SK-N-SH treated with all-trans-retinoic acid at 6 μM for 48 hours (cell line): ENCODE results near the gene EDIL3.

Experiments used
- ATAC-seq: fragments of 200-7000 bp; cut with Tn5 transposase; 3 replicates; pipeline ENCODE4 v1.9.1; 2020; ENCODE audit warnings: mild to moderate bottlenecking, moderate library complexity
- ARNTL ChIP-seq: fragments of 450-650 bp; formaldehyde crosslinking; IDR thresholded peaks from 2 replicates; pipeline ENCODE4 v1.5.0; 2020; ENCODE audit warnings: low read depth, mild to moderate bottlenecking, moderate library complexity, borderline replicate concordance
- CSDC2 ChIP-seq: fragments of 250-450 bp; sonication (Bioruptor Pico); IDR thresholded peaks from 2 replicates; pipeline ENCODE4 v1.5.0; 2020; ENCODE audit warnings: mild to moderate bottlenecking, moderate library complexity
- ESRRG ChIP-seq: fragments of 250-450 bp; sonication (Bioruptor Pico); IDR thresholded peaks from 2 replicates; pipeline ENCODE4 v1.6.1; 2021; ENCODE audit warnings: mild to moderate bottlenecking
- GLIS3 ChIP-seq: fragments of 250-450 bp; sonication (Bioruptor Pico); IDR thresholded peaks from 2 replicates; pipeline ENCODE4 v1.5.0; 2020; ENCODE audit warnings: mild to moderate bottlenecking, moderate library complexity
- ISL1 ChIP-seq: fragments of 250-450 bp; sonication (Bioruptor Pico); IDR thresholded peaks from 2 replicates; pipeline ENCODE4 v2.1.2; 2022; ENCODE audit warnings: mild to moderate bottlenecking, moderate library complexity
- OSR1 ChIP-seq: fragments of 250-450 bp; sonication (Bioruptor Pico); IDR thresholded peaks from 2 replicates; pipeline ENCODE4 v1.8.0; 2022; ENCODE audit warnings: moderate library complexity, mild to moderate bottlenecking, inconsistent platforms
- PPARA ChIP-seq: fragments of 250-450 bp; sonication (Bioruptor Pico); IDR thresholded peaks from 2 replicates; pipeline ENCODE4 v1.5.0; 2020; ENCODE audit warnings: mild to moderate bottlenecking, borderline replicate concordance
- RARB ChIP-seq: fragments of 250-450 bp; sonication (Bioruptor Pico); IDR thresholded peaks from 2 replicates; pipeline ENCODE4 v1.8.0; 2021; ENCODE audit warnings: mild to moderate bottlenecking, moderate library complexity
- SNAI2 ChIP-seq: fragments of 250-450 bp; sonication (Bioruptor Pico); IDR thresholded peaks from 2 replicates; pipeline ENCODE4 v1.5.0; 2020; ENCODE audit warnings: mild to moderate bottlenecking, moderate library complexity
- TCF4 ChIP-seq: fragments of 250-450 bp; sonication (Bioruptor Pico); IDR thresholded peaks from 2 replicates; pipeline ENCODE4 v1.8.0; 2021; ENCODE audit warnings: mild to moderate bottlenecking, moderate library complexity, borderline replicate concordance
- TOX ChIP-seq: fragments of 250-450 bp; sonication (Bioruptor Pico); IDR thresholded peaks from 2 replicates; pipeline ENCODE4 v1.8.0; 2021; ENCODE audit warnings: mild to moderate bottlenecking, moderate library complexity, borderline replicate concordance
- ZC3H10 ChIP-seq: fragments of 250-450 bp; sonication (Bioruptor Pico); IDR thresholded peaks from 2 replicates; pipeline ENCODE4 v1.5.1; 2021; ENCODE audit warnings: mild to moderate bottlenecking, moderate library complexity
- ZFP3 ChIP-seq: fragments of 250-450 bp; sonication (Bioruptor Pico); IDR thresholded peaks from 2 replicates; pipeline ENCODE4 v1.5.0; 2020; ENCODE audit warnings: mild to moderate bottlenecking, moderate library complexity
- ZFP30 ChIP-seq: fragments of 450-650 bp; formaldehyde crosslinking; IDR thresholded peaks from 2 replicates; pipeline ENCODE4 v1.5.0; 2022; ENCODE audit warnings: mild to moderate bottlenecking, moderate library complexity
- ZNF565 ChIP-seq: fragments of 450-650 bp; formaldehyde crosslinking; conservative IDR thresholded peaks from 2 replicates; pipeline ENCODE4 v1.5.0; 2020; ENCODE audit warnings: low read depth, mild to moderate bottlenecking, moderate library complexity
- ZNF70 ChIP-seq: fragments of 450-650 bp; formaldehyde crosslinking; IDR thresholded peaks from 2 replicates; pipeline ENCODE4 v1.5.0; 2020; ENCODE audit warnings: mild to moderate bottlenecking, moderate library complexity
- ZNF8 ChIP-seq: fragments of 450-650 bp; formaldehyde crosslinking; IDR thresholded peaks from 2 replicates; pipeline ENCODE4 v1.5.0; 2020; ENCODE audit warnings: mild to moderate bottlenecking, moderate library complexity
- TF ChIP-seq, protein P1 (sequence below): fragments of 250-450 bp; sonication (Bioruptor Pico); IDR thresholded peaks from 2 replicates; pipeline ENCODE4 v1.8.0; 2020; ENCODE audit warnings: mild to moderate bottlenecking, moderate library complexity, borderline replicate concordance
- TF ChIP-seq, protein P2 (sequence below): fragments of 250-450 bp; sonication (Bioruptor Pico); IDR thresholded peaks from 2 replicates; pipeline ENCODE4 v1.5.1; 2021; ENCODE audit warnings: mild to moderate bottlenecking, moderate library complexity
- TF ChIP-seq, protein P3 (sequence below): fragments of 250-450 bp; sonication (Bioruptor Pico); IDR thresholded peaks from 2 replicates; pipeline ENCODE4 v1.5.0; 2020; ENCODE audit warnings: mild to moderate bottlenecking, moderate library complexity
- TF ChIP-seq, protein P4 (sequence below): fragments of 250-450 bp; sonication (Bioruptor Pico); IDR thresholded peaks from 2 replicates; pipeline ENCODE4 v1.5.1; 2020; ENCODE audit warnings: low read depth, mild to moderate bottlenecking, moderate library complexity

Gene EDIL3

DNA sequence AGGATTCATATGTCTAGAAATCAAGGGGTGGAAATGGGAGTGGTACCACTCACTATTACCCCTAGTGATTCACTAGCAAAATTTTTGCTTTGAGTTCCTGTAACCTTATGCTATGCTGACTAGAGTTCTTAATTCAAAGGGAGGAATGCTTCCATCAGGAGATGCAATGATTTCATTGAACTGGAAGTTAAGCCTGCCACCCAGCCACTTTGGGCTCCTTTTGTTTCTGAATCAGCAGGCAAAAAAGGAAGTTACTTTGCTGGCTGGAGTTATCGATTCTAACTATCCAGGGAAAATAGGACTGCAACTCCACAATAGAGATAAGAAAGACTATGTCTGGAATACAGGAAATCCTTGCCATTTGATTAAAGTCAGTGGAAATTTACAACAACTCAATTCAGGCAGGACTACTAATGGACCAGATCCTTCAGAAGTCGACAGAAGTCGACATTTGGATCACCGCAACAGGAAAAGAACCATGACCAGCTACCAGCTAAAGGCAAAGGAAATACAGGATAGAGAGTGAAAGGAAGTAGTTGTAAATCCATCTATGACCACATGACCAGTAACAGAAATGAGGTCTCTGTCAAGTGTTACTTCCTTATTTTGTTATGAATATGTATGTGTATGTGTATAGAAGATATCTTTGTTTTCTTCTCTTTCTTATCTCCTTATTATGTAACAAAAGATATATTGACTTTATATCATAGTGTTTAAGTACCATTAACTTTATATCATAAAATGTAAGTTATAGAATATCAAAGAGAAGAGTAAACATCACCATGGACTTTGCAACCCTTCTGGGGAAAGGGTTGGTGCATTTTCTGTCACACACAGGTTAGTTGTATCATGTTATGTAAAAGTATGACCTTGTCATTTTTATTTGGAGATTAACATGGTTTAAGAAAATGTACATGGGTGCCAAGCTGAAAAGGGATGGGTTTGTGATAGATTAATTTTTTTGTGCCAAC lies 465.3 kb downstream of the EDIL3 start:
- TF ChIP-seq, protein P1, sequence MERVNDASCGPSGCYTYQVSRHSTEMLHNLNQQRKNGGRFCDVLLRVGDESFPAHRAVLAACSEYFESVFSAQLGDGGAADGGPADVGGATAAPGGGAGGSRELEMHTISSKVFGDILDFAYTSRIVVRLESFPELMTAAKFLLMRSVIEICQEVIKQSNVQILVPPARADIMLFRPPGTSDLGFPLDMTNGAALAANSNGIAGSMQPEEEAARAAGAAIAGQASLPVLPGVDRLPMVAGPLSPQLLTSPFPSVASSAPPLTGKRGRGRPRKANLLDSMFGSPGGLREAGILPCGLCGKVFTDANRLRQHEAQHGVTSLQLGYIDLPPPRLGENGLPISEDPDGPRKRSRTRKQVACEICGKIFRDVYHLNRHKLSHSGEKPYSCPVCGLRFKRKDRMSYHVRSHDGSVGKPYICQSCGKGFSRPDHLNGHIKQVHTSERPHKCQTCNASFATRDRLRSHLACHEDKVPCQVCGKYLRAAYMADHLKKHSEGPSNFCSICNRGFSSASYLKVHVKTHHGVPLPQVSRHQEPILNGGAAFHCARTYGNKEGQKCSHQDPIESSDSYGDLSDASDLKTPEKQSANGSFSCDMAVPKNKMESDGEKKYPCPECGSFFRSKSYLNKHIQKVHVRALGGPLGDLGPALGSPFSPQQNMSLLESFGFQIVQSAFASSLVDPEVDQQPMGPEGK = no peak
- TF ChIP-seq ARNTL (CRISPR knock-in tag) (no peak), GLIS3 (CRISPR knock-in tag) (no peak), TOX (no peak), RARB (CRISPR knock-in tag) (no peak), SNAI2 (CRISPR knock-in tag) (no peak), ZNF8 (CRISPR knock-in tag) (no peak), ZFP30 (CRISPR knock-in tag) (no peak), TCF4 (no peak), OSR1 (no peak), ZFP3 (CRISPR knock-in tag) (no peak), ZNF70 (CRISPR knock-in tag) (no peak), CSDC2 (CRISPR knock-in tag) (no peak)
- TF ChIP-seq, protein P2, sequence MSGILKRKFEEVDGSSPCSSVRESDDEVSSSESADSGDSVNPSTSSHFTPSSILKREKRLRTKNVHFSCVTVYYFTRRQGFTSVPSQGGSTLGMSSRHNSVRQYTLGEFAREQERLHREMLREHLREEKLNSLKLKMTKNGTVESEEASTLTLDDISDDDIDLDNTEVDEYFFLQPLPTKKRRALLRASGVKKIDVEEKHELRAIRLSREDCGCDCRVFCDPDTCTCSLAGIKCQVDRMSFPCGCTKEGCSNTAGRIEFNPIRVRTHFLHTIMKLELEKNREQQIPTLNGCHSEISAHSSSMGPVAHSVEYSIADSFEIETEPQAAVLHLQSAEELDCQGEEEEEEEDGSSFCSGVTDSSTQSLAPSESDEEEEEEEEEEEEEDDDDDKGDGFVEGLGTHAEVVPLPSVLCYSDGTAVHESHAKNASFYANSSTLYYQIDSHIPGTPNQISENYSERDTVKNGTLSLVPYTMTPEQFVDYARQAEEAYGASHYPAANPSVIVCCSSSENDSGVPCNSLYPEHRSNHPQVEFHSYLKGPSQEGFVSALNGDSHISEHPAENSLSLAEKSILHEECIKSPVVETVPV = no peak
- TF ChIP-seq, protein P3, sequence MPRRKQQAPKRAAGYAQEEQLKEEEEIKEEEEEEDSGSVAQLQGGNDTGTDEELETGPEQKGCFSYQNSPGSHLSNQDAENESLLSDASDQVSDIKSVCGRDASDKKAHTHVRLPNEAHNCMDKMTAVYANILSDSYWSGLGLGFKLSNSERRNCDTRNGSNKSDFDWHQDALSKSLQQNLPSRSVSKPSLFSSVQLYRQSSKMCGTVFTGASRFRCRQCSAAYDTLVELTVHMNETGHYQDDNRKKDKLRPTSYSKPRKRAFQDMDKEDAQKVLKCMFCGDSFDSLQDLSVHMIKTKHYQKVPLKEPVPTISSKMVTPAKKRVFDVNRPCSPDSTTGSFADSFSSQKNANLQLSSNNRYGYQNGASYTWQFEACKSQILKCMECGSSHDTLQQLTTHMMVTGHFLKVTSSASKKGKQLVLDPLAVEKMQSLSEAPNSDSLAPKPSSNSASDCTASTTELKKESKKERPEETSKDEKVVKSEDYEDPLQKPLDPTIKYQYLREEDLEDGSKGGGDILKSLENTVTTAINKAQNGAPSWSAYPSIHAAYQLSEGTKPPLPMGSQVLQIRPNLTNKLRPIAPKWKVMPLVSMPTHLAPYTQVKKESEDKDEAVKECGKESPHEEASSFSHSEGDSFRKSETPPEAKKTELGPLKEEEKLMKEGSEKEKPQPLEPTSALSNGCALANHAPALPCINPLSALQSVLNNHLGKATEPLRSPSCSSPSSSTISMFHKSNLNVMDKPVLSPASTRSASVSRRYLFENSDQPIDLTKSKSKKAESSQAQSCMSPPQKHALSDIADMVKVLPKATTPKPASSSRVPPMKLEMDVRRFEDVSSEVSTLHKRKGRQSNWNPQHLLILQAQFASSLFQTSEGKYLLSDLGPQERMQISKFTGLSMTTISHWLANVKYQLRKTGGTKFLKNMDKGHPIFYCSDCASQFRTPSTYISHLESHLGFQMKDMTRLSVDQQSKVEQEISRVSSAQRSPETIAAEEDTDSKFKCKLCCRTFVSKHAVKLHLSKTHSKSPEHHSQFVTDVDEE (CRISPR knock-in tag) = no peak
- TF ChIP-seq, protein P4, sequence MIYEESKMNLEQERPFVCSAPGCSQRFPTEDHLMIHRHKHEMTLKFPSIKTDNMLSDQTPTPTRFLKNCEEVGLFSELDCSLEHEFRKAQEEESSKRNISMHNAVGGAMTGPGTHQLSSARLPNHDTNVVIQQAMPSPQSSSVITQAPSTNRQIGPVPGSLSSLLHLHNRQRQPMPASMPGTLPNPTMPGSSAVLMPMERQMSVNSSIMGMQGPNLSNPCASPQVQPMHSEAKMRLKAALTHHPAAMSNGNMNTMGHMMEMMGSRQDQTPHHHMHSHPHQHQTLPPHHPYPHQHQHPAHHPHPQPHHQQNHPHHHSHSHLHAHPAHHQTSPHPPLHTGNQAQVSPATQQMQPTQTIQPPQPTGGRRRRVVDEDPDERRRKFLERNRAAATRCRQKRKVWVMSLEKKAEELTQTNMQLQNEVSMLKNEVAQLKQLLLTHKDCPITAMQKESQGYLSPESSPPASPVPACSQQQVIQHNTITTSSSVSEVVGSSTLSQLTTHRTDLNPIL (CRISPR knock-in tag) = no peak

DNA sequence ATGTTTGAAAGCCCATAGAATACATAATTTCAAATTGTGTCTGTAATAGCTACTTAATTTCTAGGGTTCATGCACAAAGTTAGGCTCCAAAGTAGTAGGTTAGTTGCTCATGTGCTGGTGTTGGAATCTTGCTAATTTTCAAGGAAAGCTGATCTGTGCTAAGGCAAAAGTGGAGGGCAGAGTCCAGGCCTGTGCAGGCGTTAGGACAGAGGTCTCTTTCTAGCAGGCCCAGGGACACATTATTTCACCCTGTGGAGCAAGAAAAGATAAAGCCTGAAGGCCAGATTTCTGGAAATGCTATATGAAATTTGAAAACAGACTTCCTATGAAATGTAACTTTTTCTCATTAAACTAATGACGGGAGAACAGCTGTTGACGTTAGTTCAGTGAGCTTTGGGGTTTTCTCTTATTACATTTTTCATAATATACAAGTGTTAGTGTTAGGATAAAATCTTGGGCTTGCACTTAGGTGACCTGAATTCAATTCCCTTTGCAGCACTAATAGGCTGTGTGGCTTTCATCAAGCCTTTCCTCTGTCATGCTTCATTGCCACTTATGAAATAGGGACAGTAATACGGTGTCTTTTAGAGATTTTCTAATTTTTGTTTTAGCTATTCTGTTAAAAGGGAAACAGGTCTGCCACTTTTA lies 467.3 kb downstream of the EDIL3 start:
- ATAC-seq = no peak; the same call in 2 of the 3 replicates
- TF ChIP-seq SNAI2 (CRISPR knock-in tag) (no peak), ISL1 (no peak), ZC3H10 (no peak), TCF4 (no peak)

More for the DNA sequence above, 465.3 kb downstream of the EDIL3 start:
- peak; percentile 74 for ATAC-seq

DNA sequence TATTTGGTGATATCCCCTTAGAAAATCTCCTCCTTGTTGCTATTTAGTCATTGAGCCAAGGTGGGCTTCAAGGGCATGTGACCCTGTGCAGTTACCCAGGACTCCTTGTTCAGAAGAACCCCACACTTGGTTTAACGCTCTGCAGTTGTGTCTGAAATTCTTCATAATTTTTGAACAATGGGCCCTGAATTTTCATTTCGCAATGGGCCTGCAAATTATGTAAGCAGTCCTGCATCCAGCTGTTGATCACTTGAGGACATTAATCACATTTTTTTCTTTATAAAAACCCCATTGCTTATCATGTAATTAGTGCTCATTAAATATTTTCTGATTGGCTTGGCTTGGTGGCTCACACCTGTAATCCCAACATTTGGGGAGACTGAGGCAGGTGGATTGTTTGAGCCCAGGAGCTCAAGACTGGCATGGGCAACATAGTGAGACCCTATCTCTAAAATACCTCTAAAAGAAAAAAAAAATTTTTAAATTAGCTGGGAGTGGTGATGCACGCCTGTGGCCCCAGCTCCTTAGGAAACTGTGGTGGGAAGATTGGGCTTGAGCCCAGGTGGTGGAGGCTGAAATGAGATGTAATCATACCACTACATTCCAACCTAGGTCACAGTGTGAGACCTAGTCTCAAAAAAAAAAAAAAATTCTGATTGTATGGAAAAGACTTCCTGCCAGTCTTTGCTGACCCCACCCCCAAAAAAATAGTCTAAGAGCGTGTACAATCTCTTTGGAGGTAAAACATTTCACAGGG lies 469.8 kb downstream of the EDIL3 start:
- TF ChIP-seq ISL1 (no peak), ZFP3 (CRISPR knock-in tag) (no peak), ZNF565 (CRISPR knock-in tag) (no peak), ZNF8 (CRISPR knock-in tag) (no peak), TOX (no peak), ZFP30 (CRISPR knock-in tag) (no peak), ESRRG (no peak), PPARA (CRISPR knock-in tag) (no peak), SNAI2 (CRISPR knock-in tag) (no peak), OSR1 (no peak)
- TF ChIP-seq, protein P2 = no peak
- TF ChIP-seq, protein P4 (CRISPR knock-in tag) = no peak
- no peak for ATAC-seq
